Measurements from ENCODE around the gene FDXR.

FDXR gene

GRCh38 chr17:74833501-74834377 lies 39.1 kb downstream of the FDXR start:
- no peak for DNase-seq (ENCODE audit: low spot score)

- DNase-seq (ENCODE audit: low spot score) = no peak
Measured at GRCh38 chr17:74832421-74832820, 40.4 kb downstream of the FDXR start.

- DNase-seq (ENCODE audit: low spot score) = no peak
Measured at GRCh38 chr17:74831444-74832146, 41.2 kb downstream of the FDXR start.

- no peak for DNase-seq (ENCODE audit: low spot score)
Measured at GRCh38 chr17:74830861-74831260, 41.9 kb downstream of the FDXR start.

- no peak for DNase-seq (ENCODE audit: low spot score)
Measured at GRCh38 chr17:74827800-74828199, 45.0 kb downstream of the FDXR start.

GRCh38 chr17:74825952-74826719 lies 46.7 kb downstream of the FDXR start:
- DNase-seq (ENCODE audit: low spot score) = no peak

GRCh38 chr17:74824961-74825627 lies 47.7 kb downstream of the FDXR start:
- no peak for DNase-seq (ENCODE audit: low spot score)

GRCh38 chr17:74822939-74823367 lies 49.8 kb downstream of the FDXR start:
- DNase-seq (ENCODE audit: low spot score) = no peak

- no peak for DNase-seq (ENCODE audit: low spot score)
Measured at GRCh38 chr17:74822335-74822938, 50.4 kb downstream of the FDXR start.

- DNase-seq (ENCODE audit: low spot score) = no peak
Measured at GRCh38 chr17:74821655-74822334, 51.0 kb downstream of the FDXR start.

- no peak for DNase-seq (ENCODE audit: low spot score)
Measured at GRCh38 chr17:74819801-74820436, 52.9 kb downstream of the FDXR start.

GRCh38 chr17:74818291-74818938 lies 54.4 kb downstream of the FDXR start:
- DNase-seq (ENCODE audit: low spot score) = no peak

GRCh38 chr17:74816905-74817620 lies 55.7 kb downstream of the FDXR start:
- DNase-seq (ENCODE audit: low spot score) = no peak

- DNase-seq (ENCODE audit: low spot score) = peak; percentile 34
Measured at GRCh38 chr17:74815550-74816370, 57.0 kb downstream of the FDXR start.

- DNase-seq (ENCODE audit: low spot score) = no peak
Measured at GRCh38 chr17:74815067-74815466, 57.7 kb downstream of the FDXR start.

- DNase-seq (ENCODE audit: low spot score) = no peak
Measured at GRCh38 chr17:74814453-74814852, 58.3 kb downstream of the FDXR start.
